Ishikawa (cell line): ENCODE data around the gene ADGRF1.

ENCODE experiments used
- CEBPB ChIP-seq: IDR thresholded peaks from 2 replicates; pipeline ENCODE4 v1.6.1; 2012
- CREB1 ChIP-seq: IDR thresholded peaks from 2 replicates; pipeline ENCODE4 v1.6.1; 2012; ENCODE audit warnings: low read depth
- EGR1 ChIP-seq: IDR thresholded peaks from 2 replicates; pipeline ENCODE4 v1.6.1; 2012
- EP300 ChIP-seq: IDR thresholded peaks from 2 replicates; pipeline ENCODE4 v1.6.1; 2012; ENCODE audit warnings: borderline replicate concordance
- FOXM1 ChIP-seq: IDR thresholded peaks from 2 replicates; pipeline ENCODE4 v1.6.1; 2012; ENCODE audit warnings: low read depth, borderline replicate concordance
- NFIC ChIP-seq: IDR thresholded peaks from 2 replicates; pipeline ENCODE4 v1.6.1; 2012
- RAD21 ChIP-seq: IDR thresholded peaks from 2 replicates; pipeline ENCODE4 v1.6.1; 2012; ENCODE audit warnings: low read depth
- REST ChIP-seq: IDR thresholded peaks from 2 replicates; pipeline ENCODE4 v1.6.1; 2012; ENCODE audit warnings: low read depth, mild to moderate bottlenecking
- TAF1 ChIP-seq: IDR thresholded peaks from 2 replicates; pipeline ENCODE4 v1.6.1; 2012; ENCODE audit warnings: low read depth, mild to moderate bottlenecking
- TCF12 ChIP-seq: IDR thresholded peaks from 2 replicates; pipeline ENCODE4 v1.6.1; 2012; ENCODE audit warnings: low read depth
- TEAD4 ChIP-seq: IDR thresholded peaks from 2 replicates; pipeline ENCODE4 v1.6.1; 2012
- YY1 ChIP-seq: IDR thresholded peaks from 2 replicates; pipeline ENCODE4 v1.6.1; 2012; ENCODE audit warnings: low read depth
- ZBTB7A ChIP-seq: IDR thresholded peaks from 2 replicates; pipeline ENCODE4 v1.6.1; 2012; ENCODE audit warnings: low read depth
- TF ChIP-seq, protein P1 (sequence below): IDR thresholded peaks from 2 replicates; pipeline ENCODE4 v1.6.1; 2012
- TF ChIP-seq, protein P2 (sequence below): IDR thresholded peaks from 2 replicates; pipeline ENCODE4 v1.6.1; 2012

Gene ADGRF1

DNA sequence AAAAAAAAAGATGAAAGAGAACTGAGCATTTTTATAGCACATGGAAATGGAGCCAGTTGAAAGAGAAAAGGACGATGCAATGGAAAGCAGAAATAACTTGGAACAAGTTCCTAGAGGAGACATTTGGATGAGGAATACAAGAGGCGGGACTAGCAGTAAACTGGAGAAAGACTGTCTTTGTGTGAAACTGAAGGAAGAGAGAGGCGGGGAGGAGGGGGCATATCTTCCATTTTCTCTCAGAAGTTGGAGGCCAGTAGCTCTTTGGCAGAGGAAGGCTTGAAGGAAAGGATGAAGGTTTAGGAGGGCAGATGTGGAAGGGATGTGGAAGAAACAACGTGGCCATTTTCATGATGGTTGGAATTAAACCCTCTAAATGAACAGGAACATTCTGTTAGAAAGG, 33.0 kb upstream of the ADGRF1 start:
- TF ChIP-seq YY1, result no peak
- no peak for TF ChIP-seq TCF12

- TF ChIP-seq REST (no peak), RAD21 (no peak; the same call in 1 of the 2 replicates), NFIC (no peak), YY1 (no peak), FOXM1 (no peak), TEAD4 (no peak), ZBTB7A (no peak), EP300 (no peak), CEBPB (no peak), TCF12 (no peak), EGR1 (no peak), CREB1 (no peak), TAF1 (no peak)
- TF ChIP-seq, protein P1, sequence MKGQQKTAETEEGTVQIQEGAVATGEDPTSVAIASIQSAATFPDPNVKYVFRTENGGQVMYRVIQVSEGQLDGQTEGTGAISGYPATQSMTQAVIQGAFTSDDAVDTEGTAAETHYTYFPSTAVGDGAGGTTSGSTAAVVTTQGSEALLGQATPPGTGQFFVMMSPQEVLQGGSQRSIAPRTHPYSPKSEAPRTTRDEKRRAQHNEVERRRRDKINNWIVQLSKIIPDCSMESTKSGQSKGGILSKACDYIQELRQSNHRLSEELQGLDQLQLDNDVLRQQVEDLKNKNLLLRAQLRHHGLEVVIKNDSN, result no peak
- TF ChIP-seq, protein P2, sequence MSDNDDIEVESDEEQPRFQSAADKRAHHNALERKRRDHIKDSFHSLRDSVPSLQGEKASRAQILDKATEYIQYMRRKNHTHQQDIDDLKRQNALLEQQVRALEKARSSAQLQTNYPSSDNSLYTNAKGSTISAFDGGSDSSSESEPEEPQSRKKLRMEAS, result no peak
Measured at GRCh38 chr6:47073125-47074110, 31.3 kb upstream of the ADGRF1 start.

DNA sequence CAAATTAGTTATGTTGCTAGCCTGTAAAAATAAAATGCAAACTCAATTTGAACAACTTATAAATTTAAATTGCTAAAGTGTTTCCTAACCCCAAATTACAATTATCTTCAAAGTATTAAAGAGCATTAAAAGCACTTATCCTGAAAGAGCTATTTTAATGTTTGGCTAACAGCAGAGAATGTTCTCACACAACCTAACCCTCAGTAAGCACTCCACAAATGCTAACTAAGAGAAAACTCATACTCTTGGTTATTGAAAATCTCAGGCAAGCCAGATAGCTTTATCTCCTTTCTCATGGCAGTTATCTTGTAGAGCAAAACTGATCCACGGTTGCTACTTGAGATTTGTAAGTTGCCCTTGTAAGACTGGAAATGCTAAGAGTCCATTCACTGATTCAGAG, 30.5 kb upstream of the ADGRF1 start:
- TF ChIP-seq ZBTB7A, result no peak
- no peak for TF ChIP-seq TEAD4
- TF ChIP-seq, protein P2, result no peak
- no peak for TF ChIP-seq CEBPB
- no peak for TF ChIP-seq EGR1
- TF ChIP-seq TAF1, result no peak
- TF ChIP-seq YY1, result no peak
- TF ChIP-seq EP300, result no peak
- no peak for TF ChIP-seq NFIC
- TF ChIP-seq RAD21, result no peak
- no peak for TF ChIP-seq REST
- TF ChIP-seq FOXM1, result no peak
- no peak for TF ChIP-seq CREB1

GRCh38 chr6:47071681-47072080, 29.5 kb upstream of the ADGRF1 start:
- TF ChIP-seq, protein P2, result no peak
- TF ChIP-seq EP300 (no peak), CEBPB (no peak)

DNA sequence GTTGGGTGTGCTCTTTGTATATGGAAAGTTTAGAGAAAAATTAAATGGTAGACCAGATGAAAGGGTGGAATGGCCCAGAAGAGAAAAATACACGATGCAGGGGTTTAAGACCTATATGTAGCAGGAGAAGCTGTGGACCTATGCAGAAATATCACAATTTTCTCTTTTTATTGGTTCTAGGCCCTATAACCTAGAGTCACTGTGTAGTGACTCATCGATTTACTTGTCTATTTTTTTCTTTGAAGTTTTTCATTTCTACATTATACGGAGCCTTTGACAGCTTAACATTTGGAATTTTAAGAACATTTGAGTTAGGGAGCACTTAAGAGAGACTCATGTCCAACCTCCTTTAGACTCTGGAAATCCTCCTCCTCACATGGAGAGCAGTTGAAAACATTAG, 28.3 kb upstream of the ADGRF1 start:
- TF ChIP-seq RAD21, result no peak
- TF ChIP-seq, protein P2, result no peak
- no peak for TF ChIP-seq YY1
- no peak for TF ChIP-seq TEAD4
- no peak for TF ChIP-seq EP300
- no peak for TF ChIP-seq TCF12
- TF ChIP-seq, protein P1, result no peak
- no peak for TF ChIP-seq REST
- TF ChIP-seq FOXM1, result no peak
- TF ChIP-seq NFIC, result no peak
- TF ChIP-seq EGR1, result no peak
- TF ChIP-seq ZBTB7A, result no peak
- TF ChIP-seq TAF1, result no peak
- TF ChIP-seq CREB1, result no peak
- TF ChIP-seq CEBPB, result no peak
